KMS-11 (cell line): ENCODE results near the gene ZNF350.
"Not testable (repeated sequence)": the region's sequence is repeated elsewhere in the genome, so short reads cannot be mapped to it uniquely, and the experiment has no call there.

ENCODE experiments used
- H2AFZ ChIP-seq: fragments of 200-600 bp; sonication (generic); 2 replicates; pipeline ENCODE4 v1.6.1; 2016; ENCODE audit warnings: antibody characterized with exemption, mixed run types, low read depth
- H3K27ac ChIP-seq: fragments of 200-600 bp; sonication (generic); 2 replicates; pipeline ENCODE4 v1.6.1; 2016; ENCODE audit warnings: mild to moderate bottlenecking, mixed run types
- H3K27me3 ChIP-seq: fragments of 200-600 bp; sonication (generic); 2 replicates; pipeline ENCODE4 v1.6.1; 2017; ENCODE audit warnings: mild to moderate bottlenecking, low read depth, mixed run types, moderate library complexity; ENCODE audit not compliant: insufficient read depth
- H3K36me3 ChIP-seq: fragments of 200-600 bp; sonication (generic); 2 replicates; pipeline ENCODE4 v1.6.1; 2017; ENCODE audit warnings: mild to moderate bottlenecking, mixed run types; ENCODE audit not compliant: insufficient read depth
- H3K4me1 ChIP-seq: fragments of 200-600 bp; sonication (generic); 2 replicates; pipeline ENCODE4 v1.6.1; 2016; ENCODE audit warnings: mild to moderate bottlenecking, low read depth, mixed run types; ENCODE audit not compliant: poor library complexity, severe bottlenecking
- H3K4me2 ChIP-seq: fragments of 200-600 bp; sonication (generic); 2 replicates; pipeline ENCODE4 v1.7.0; 2016; ENCODE audit warnings: mild to moderate bottlenecking, mixed run types
- H3K4me3 ChIP-seq: fragments of 200-600 bp; sonication (generic); IDR thresholded peaks from 2 replicates; pipeline ENCODE4 v1.6.1; 2017; ENCODE audit warnings: low read depth, low read length, mixed read lengths; ENCODE audit not compliant: insufficient read depth
- H3K79me2 ChIP-seq: fragments of 200-600 bp; sonication (generic); 2 replicates; pipeline ENCODE4 v1.6.1; 2016; ENCODE audit warnings: low read depth, mixed run types; ENCODE audit not compliant: insufficient read depth
- H3K9ac ChIP-seq: fragments of 200-600 bp; sonication (generic); 2 replicates; pipeline ENCODE4 v1.6.1; 2016; ENCODE audit warnings: mild to moderate bottlenecking, mixed run types
- H4K20me1 ChIP-seq: fragments of 200-600 bp; sonication (generic); 2 replicates; pipeline ENCODE4 v1.6.1; 2016; ENCODE audit warnings: mild to moderate bottlenecking, mixed run types; ENCODE audit not compliant: insufficient read depth
- TF ChIP-seq, protein P1 (sequence below): fragments of 200-600 bp; sonication (generic); conservative IDR thresholded peaks from 2 replicates; pipeline ENCODE4 v1.6.1; 2017; ENCODE audit warnings: low read depth, mild to moderate bottlenecking, antibody characterized with exemption, low read length, moderate library complexity, mixed read lengths

ZNF350 gene

DNA sequence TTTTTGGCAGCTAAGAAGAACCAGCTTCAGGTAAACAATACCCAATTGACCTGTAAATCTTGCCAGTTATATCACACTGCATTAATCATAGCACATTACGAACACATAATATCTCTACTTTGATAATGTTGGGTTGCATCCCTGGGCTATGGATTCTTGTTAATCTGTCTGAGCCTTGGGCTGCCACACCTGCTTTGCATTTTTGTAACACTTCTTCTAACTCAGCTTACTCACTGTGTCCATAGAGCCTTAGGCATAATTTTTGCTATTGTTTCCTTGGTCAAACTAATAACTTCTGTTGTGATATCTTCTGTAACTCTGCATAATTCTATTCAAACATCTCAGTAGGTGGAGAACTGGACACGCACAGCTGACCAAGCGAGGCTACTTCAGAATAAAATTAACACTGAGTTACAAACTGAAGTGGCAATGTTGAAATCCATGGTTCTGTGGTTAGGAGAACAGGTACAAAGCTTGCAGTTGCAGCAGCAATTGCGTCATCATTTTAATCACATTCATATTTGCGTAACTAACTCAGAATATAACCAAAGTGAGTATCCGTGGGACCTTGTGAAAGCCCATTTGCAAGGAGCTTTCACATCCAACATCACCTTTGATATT, 6.4 kb downstream of the ZNF350 start:
- H3K4me2 ChIP-seq = no peak overlapping the region
- no peaks in the 10 kb centered on the region for H3K4me1 ChIP-seq
- H4K20me1 ChIP-seq = no peaks in the 10 kb centered on the region
- H3K36me3 ChIP-seq = no peaks in the 10 kb centered on the region
- H3K27ac ChIP-seq = no peak overlapping the region
- no peak overlapping the region for H2AFZ ChIP-seq
- no peaks in the 10 kb centered on the region for H3K79me2 ChIP-seq
- H3K4me3 ChIP-seq = no peak overlapping the region
- H3K27me3 ChIP-seq = no peaks in the 10 kb centered on the region
- TF ChIP-seq, protein P1, sequence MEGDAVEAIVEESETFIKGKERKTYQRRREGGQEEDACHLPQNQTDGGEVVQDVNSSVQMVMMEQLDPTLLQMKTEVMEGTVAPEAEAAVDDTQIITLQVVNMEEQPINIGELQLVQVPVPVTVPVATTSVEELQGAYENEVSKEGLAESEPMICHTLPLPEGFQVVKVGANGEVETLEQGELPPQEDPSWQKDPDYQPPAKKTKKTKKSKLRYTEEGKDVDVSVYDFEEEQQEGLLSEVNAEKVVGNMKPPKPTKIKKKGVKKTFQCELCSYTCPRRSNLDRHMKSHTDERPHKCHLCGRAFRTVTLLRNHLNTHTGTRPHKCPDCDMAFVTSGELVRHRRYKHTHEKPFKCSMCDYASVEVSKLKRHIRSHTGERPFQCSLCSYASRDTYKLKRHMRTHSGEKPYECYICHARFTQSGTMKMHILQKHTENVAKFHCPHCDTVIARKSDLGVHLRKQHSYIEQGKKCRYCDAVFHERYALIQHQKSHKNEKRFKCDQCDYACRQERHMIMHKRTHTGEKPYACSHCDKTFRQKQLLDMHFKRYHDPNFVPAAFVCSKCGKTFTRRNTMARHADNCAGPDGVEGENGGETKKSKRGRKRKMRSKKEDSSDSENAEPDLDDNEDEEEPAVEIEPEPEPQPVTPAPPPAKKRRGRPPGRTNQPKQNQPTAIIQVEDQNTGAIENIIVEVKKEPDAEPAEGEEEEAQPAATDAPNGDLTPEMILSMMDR = no peak
- H3K9ac ChIP-seq = no peak overlapping the region

DNA sequence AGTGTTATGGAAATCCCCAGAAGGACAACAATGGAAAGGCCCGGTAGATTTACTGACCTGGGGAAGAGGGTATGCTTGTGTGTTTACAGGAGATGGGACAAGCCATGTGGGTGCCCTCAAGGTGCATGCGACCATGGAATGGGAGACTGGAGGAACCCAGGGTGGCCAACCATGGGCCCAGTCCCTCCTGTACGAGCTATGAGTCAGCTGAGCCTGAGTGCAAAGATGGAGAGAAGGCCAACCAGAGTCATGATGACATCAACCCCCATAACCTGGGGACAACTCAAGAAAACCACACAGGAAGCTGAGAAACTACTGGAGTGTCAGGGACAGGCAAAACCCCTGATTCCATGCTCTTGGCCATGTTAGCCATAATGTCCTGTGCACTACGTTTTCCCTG, 7.8 kb downstream of the ZNF350 start:
- Histone ChIP-seq H3K9ac (no peak overlapping the region), H3K4me3 (no peak overlapping the region), H2AFZ (no peak overlapping the region), H3K4me2 (no peak overlapping the region), H3K27me3 (no peaks in the 10 kb centered on the region), H3K36me3 (no peaks in the 10 kb centered on the region), H3K27ac (no peak overlapping the region), H3K4me1 (no peaks in the 10 kb centered on the region), H4K20me1 (no peaks in the 10 kb centered on the region), H3K79me2 (no peaks in the 10 kb centered on the region)
- TF ChIP-seq, protein P1 = no peak

DNA sequence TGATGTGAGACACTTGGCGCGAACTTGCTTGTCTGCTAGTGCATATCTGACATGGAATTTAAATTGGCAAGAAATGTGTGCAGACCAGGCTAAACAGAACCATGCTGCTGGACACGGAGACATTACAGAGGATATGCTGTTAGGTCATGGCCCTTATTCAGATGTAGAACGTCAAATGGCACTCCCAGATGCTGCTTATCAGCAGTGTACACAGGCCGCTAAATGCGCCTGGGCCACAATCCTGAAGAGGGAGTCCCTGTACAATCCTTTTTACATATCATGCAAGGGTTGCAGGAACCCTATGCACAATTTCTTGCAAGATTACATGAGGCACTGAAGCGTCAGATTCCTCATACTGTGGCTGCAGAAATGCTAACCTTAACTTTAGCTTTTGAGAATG, 9.3 kb downstream of the ZNF350 start:
- H3K9ac ChIP-seq = no peak overlapping the region
- no peaks in the 10 kb centered on the region for H3K36me3 ChIP-seq
- H2AFZ ChIP-seq = no peak overlapping the region
- H3K27ac ChIP-seq = no peak overlapping the region
- H3K4me3 ChIP-seq = no peak overlapping the region
- H3K4me2 ChIP-seq = no peak overlapping the region
- no peaks in the 10 kb centered on the region for H3K4me1 ChIP-seq
- no peaks in the 10 kb centered on the region for H3K27me3 ChIP-seq
- H4K20me1 ChIP-seq = no peaks in the 10 kb centered on the region
- TF ChIP-seq, protein P1 = no peak
- H3K79me2 ChIP-seq = no peaks in the 10 kb centered on the region

DNA sequence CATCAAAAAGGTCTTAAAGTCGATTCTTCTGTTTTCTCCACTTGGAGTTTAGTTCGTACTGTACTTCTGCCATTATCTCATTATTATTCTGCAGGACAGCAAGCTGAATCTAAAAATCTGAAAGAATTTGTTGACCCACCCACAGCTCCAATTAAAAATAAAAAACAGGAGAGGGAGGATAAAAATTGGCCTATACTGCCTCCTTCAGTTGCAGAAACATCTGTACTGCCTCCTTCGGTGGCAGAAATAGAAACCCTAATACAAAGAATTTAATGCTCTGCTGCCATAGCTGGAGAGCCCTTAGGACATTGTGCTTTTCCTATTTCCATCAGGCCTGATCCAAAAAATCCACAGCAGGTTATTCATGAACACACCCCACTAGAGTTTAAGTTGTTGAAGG, 9.8 kb downstream of the ZNF350 start:
- Histone ChIP-seq H3K4me2 (no peak overlapping the region), H3K79me2 (no peaks in the 10 kb centered on the region), H4K20me1 (no peaks in the 10 kb centered on the region), H2AFZ (no peak overlapping the region), H3K27me3 (no peaks in the 10 kb centered on the region), H3K27ac (no peak overlapping the region), H3K4me1 (no peaks in the 10 kb centered on the region), H3K4me3 (no peak overlapping the region), H3K9ac (no peak overlapping the region), H3K36me3 (no peaks in the 10 kb centered on the region)
- TF ChIP-seq, protein P1 = no peak

DNA sequence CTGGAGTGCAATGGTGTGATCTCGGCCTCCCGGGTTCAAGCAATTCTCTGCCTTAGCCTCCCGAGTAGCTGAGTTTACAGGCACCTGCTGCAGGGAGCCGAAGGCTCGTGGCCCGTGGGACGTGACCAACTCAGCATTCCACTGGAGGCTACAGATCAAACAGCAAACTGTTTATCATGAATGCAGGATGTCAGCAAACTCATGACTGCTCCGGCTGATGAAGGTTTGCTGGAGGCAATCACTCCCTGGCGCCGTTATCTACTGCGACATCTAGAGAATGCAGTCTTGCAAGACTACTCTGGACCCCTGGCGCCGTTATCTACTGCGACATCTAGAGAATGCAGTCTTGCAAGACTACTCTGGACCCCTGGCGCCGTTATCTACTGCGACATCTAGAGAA, 10.9 kb downstream of the ZNF350 start:
- not testable (repeated sequence) for H3K27ac ChIP-seq, H3K4me1 ChIP-seq, H3K9ac ChIP-seq, H3K27me3 ChIP-seq, H3K79me2 ChIP-seq, H3K4me3 ChIP-seq, H2AFZ ChIP-seq, H3K36me3 ChIP-seq, H3K4me2 ChIP-seq, H4K20me1 ChIP-seq
